Dermis microvascular lymphatic vessel endothelial cell (primary cell): ENCODE data around the gene APOE. TPM values are rescaled to one million over a fixed set of nuclear protein-coding genes. Genes with fewer than 3 reads are reported as not detected.

Source experiments
- DNase-seq, 2 donors: peaks; one replicate each; pipeline versions ENCODE4 v3.0.0 to v3.0.0-alpha.2; 2010; ENCODE audit warnings: low read depth in 2 of 2
- total RNA-seq: library from RNA; depleted of rRNA; stranded (reverse); fragments of >200 nt; gene quantifications from 2 replicates; pipeline ENCODE4 v1.2.1, GENCODE V29; 2014

APOE gene
- total RNA-seq, 1 donor from 2014 or later: 0.64 TPM

DNA sequence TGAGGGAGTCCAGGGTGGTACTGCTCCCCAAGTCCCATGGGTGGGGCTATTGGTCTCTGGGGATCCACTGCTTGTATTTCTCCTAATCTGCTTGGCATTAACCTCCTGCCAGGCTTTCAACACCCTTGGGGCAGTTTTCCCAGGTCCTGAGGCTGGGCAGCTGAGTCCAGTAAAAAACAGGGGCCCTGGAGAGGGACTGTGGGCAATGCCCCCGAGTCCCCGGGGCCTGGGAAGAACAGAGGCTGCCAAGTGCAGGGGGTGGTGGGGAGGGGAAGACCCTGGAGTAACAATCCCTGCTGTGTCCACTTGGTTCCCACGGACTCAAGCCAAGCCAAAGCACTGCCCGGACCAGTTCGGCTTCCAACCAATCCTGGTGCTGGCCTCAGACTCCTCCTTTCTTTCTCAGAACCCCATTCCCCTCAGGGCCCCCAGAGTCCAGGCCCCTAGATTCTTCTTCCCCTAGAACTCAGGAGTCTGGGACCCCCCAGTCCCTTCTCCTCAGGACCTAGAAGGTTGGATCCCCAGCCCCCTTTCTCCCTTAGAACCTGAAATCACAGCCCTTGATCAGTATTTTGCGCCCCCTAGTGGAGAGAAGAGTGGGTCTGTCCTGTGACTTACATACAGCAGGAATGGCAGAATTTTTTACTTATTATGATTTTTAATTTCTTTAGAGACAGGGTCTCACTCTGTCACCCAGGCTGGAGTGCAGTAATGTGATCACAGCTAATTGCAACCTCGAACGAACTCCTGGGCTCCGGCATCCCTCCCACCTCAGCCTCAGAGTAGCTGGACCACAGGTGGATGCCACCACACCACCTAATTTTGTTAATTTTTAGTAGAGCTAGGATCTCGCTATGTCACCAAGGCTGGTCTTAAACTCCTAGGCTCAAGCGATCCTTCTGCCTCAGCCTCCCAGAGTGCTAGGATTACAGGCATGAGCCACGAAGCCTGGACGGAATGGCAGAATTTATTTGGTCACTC lies 45.9 kb downstream of the APOE start:
- peak; percentile 71 to 86 for DNase-seq

DNA sequence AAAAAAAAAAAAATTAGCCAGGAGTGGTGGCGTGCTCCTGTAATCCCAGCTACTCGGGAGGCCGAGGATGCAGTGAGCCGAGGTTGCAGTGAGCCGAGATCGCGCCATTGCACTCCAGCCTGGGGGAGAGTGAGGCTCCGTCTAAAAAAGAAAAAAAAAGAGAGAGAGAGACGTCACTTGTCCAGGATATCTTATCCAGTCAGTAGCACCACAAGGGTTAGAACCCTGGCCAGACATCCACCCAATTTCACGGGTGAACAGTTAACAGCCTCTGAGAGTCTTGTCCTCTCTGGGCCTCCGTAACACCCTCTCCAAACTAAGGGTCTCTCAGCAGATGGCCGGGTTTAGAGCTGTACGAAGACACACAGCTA lies 48.7 kb downstream of the APOE start:
- DNase-seq: no peak

GRCh38 chr19:44954649-44955504 lies 49.3 kb downstream of the APOE start, which contains the start of gene CLPTM1:
Gene CLPTM1, plus strand, starts transcription at chr19:44955380. Its CDS starts 16 bp downstream, at chr19:44955396.
- DNase-seq: peak; percentile 95 to 98

DNA sequence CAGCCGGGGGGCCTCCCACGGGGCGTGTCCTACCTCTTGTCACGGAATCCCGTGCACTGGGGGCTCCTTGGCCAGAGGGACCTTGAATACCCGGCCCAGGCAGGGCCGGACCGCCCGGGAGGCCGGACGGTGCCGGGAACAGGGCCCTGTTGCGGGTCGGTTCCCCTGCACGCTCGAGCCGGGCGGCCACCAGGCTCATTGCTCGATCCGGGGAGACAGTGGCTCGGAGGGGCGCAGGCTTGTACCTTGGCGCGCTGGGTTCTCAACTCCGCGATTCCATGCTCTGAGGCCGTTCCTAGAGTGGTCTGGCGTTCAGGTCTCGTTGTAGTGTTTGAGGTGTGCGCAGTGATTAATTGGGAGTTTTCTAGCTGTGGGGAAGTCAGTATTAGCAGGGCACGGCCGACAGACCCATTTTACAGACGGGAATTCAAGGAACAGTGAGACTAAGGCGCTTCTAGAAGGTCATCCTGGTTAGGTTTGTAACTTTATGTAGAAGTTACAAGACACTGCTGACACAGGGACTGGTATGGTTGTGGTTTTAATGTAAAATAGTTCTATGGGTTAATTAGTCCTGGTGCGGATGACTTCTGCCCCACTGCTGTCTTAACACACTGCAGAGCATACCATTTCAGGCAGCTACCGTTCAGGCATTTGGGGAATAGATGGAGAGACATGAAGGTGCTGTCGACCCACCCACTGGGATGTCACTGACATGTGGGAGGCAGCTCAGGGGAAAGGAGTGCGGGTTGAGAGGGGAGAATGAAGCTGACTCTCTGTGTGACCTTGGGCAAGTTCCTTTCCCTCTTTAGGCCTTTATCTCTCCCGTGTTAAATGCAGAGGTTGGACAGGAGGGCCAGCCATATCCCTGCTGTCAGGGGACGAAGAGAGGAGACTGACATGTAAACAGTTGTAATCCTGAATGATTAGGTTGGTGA lies 50.2 kb downstream of the APOE start:
- DNase-seq: peak in 1 of 2 donors; percentile 31

DNA sequence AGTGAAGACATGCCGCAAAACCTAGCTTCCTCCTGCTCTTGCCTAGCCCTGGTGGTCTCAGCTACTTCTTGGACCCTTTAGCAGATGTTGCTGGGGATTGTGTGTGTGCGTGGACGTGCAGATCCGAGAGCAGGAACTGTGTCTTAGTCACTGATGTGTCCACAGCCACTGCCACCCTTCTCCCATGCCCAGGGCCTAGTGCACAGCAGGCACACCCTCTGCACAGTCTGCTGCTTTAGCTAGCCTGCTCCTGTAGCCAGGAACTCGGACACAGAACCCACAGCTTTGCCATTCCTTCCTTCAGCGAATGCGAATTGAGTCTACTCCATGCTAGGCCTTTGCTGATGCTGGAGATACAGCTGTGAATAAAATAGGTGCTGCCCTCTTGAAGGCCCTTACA lies 51.9 kb downstream of the APOE start:
- DNase-seq: no peak

GRCh38 chr19:44958090-44958489 lies 52.5 kb downstream of the APOE start:
- no peak for DNase-seq

Other genes starting within 250 kb of the APOE start
- 0.51 and 1.1 TPM in 2 replicates for gene CEACAM19, start 234.3 kb upstream of the APOE start, total RNA-seq
- gene CEACAM16, start 206.6 kb upstream of the APOE start, total RNA-seq: not detected in 2 replicates
- 1.4 and 3.8 TPM in 2 replicates for gene BCL3, start 157.1 kb upstream of the APOE start, total RNA-seq
- gene CBLC, start 127.9 kb upstream of the APOE start, total RNA-seq: 0.13 TPM in 1 of 2 replicates, not detected in the other
- 14.9 and 40.6 TPM in 2 replicates for gene BCAM, start 96.7 kb upstream of the APOE start, total RNA-seq
- 75.6 and 127 TPM in 2 replicates for gene NECTIN2, start 59.5 kb upstream of the APOE start, total RNA-seq
- gene TOMM40, start 14.5 kb upstream of the APOE start, total RNA-seq: 41.0 and 48.9 TPM in 2 replicates
- 0.63 and 1.8 TPM in 2 replicates for gene APOC1, start 8.8 kb downstream of the APOE start, total RNA-seq
- gene APOC4, start 36.4 kb downstream of the APOE start, total RNA-seq: not detected in 2 replicates
- not detected in 2 replicates for gene APOC2, start 40.3 kb downstream of the APOE start, total RNA-seq
- gene CLPTM1, start 49.6 kb downstream of the APOE start, total RNA-seq: 23.2 and 52.6 TPM in 2 replicates
- 8.2 and 16.2 TPM in 2 replicates for gene RELB, start 95.7 kb downstream of the APOE start, total RNA-seq
- gene CLASRP, start 133.2 kb downstream of the APOE start, total RNA-seq: 4.2 and 6.6 TPM in 2 replicates
- gene ZNF296, start 170.7 kb downstream of the APOE start, total RNA-seq: 0.13 and 0.25 TPM in 2 replicates
- 17.7 and 22.0 TPM in 2 replicates for gene GEMIN7, start 173.5 kb downstream of the APOE start, total RNA-seq
- 18.2 and 26.4 TPM in 2 replicates for gene PPP1R37, start 187.4 kb downstream of the APOE start, total RNA-seq